Measurements from ENCODE around the gene SPINT2.

DNA sequence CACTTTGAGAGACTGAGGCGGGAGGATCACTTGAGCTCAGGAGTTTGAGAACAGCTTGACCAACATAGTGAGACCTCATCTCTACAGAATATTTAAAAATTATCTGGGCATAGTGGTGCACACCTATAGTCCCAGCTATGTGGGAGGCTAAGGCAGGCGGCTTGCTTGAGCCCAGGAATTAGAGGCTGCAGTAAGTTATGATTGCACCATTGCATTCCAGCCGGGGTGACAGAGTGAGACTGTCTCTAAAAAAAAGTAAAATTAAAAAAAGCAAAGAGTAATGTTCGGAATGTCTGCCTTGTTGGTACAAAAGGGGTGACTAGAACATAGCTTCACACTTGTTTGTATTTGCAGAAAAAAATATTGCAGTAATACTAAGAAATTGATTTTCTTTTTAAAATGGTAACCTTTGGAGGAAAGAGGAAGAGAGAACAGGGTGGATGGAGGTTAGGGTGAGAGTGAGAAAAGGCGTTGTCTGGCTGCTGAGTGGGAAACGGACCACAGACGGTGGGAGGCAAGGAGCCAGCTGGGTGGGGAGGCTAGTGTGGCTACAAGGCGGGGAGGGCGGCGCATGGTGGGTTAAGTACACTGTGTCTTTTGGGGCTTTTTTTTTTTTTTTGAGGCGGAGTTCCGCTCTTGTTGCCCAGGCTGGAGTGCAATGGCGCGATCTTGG, 18.4 kb upstream of the SPINT2 start:
- TF ChIP-seq, protein P1, sequence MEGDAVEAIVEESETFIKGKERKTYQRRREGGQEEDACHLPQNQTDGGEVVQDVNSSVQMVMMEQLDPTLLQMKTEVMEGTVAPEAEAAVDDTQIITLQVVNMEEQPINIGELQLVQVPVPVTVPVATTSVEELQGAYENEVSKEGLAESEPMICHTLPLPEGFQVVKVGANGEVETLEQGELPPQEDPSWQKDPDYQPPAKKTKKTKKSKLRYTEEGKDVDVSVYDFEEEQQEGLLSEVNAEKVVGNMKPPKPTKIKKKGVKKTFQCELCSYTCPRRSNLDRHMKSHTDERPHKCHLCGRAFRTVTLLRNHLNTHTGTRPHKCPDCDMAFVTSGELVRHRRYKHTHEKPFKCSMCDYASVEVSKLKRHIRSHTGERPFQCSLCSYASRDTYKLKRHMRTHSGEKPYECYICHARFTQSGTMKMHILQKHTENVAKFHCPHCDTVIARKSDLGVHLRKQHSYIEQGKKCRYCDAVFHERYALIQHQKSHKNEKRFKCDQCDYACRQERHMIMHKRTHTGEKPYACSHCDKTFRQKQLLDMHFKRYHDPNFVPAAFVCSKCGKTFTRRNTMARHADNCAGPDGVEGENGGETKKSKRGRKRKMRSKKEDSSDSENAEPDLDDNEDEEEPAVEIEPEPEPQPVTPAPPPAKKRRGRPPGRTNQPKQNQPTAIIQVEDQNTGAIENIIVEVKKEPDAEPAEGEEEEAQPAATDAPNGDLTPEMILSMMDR (IDR thresholded peaks at IDR 0.05) = no peak
- TF ChIP-seq POLR2AphosphoS5 (IDR thresholded peaks at IDR 0.05; ENCODE audit: low read depth, low read length) = peak; percentile 50

Data from Panc1 (cell line).